Caco-2 (cell line): ENCODE measurements around the gene ACAT2. TPM values are rescaled to one million over a fixed set of nuclear protein-coding genes. Genes with fewer than 3 reads are reported as not detected.
A peak's percentile ranks its signal among the peaks of the same experiment; 100 is the strongest.

Source experiments
- BruUV-seq: library from RNA; stranded (reverse); fragments of 400-500 nt; replicated peaks from 2 replicates; lab custom pipeline; 2021; lab: Mats Ljungman, UMichigan
- CTCF ChIA-PET: fragments of 300-600 bp; sonication (Branson Sonifier 250); formaldehyde crosslinking; loops from one replicate; lab custom pipeline; 2022; ENCODE audit warnings: antibody characterized with exemption; lab: Charles Lee
- POLR2A ChIA-PET: fragments of 300-600 bp; sonication (Branson Sonifier 250); formaldehyde crosslinking; loops from one replicate; lab custom pipeline; 2022; ENCODE audit warnings: antibody characterized with exemption; lab: Charles Lee
- DNase-seq, 2 experiments: peaks; one replicate each; pipeline versions ENCODE4 v3.0.0 to v3.0.0-alpha.2; 2020 to 2022
- H3K27me3 ChIP-seq: replicated peaks from 2 replicates; pipeline ENCODE4 v1.6.0; 2011; ENCODE audit warnings: low read length; ENCODE audit not compliant: control insufficient read depth, insufficient read depth
- H3K36me3 ChIP-seq: 2 replicates; pipeline ENCODE4 v1.5.1; 2011; ENCODE audit warnings: low read length; ENCODE audit not compliant: control insufficient read depth, insufficient read depth
- H3K4me1 ChIP-seq: fragments of 250-450 bp; sonication (Bioruptor Pico); 2 replicates; pipeline ENCODE4 v1.5.1; 2020; ENCODE audit warnings: mild to moderate bottlenecking
- H3K4me3 ChIP-seq: 2 replicates; pipeline ENCODE4 v1.5.1; 2011; ENCODE audit warnings: low read depth, mild to moderate bottlenecking, control low read depth, low read length
- H3K9me3 ChIP-seq: fragments of 250-450 bp; sonication (Bioruptor Pico); 2 replicates; pipeline ENCODE4 v1.5.1; 2020; ENCODE audit warnings: mild to moderate bottlenecking, moderate library complexity
- H3K27ac Mint-ChIP-seq: one replicate; pipeline ENCODE4 v1.8.0; 2022; ENCODE audit warnings: mixed read lengths; ENCODE audit not compliant: unreplicated experiment
- H3K27me3 Mint-ChIP-seq: one replicate; pipeline ENCODE4 v1.8.0; 2022; ENCODE audit warnings: mixed read lengths; ENCODE audit not compliant: insufficient read depth, unreplicated experiment
- H3K36me3 Mint-ChIP-seq: one replicate; pipeline ENCODE4 v1.8.0; 2022; ENCODE audit warnings: mild to moderate bottlenecking, mixed read lengths; ENCODE audit not compliant: insufficient read depth, unreplicated experiment
- H3K4me1 Mint-ChIP-seq: one replicate; pipeline ENCODE4 v1.8.0; 2022; ENCODE audit warnings: low read depth, mixed read lengths; ENCODE audit not compliant: unreplicated experiment
- H3K4me3 Mint-ChIP-seq: one replicate; pipeline ENCODE4 v1.8.0; 2022; ENCODE audit warnings: mild to moderate bottlenecking, moderate library complexity, mixed read lengths; ENCODE audit not compliant: unreplicated experiment
- H3K9me3 Mint-ChIP-seq: one replicate; pipeline ENCODE4 v1.8.0; 2022; ENCODE audit warnings: mixed read lengths; ENCODE audit not compliant: unreplicated experiment
- CTCF ChIP-seq, 2 experiments: fragments of 200-600 bp in 1 of 2; IDR thresholded peaks; 1 replicate in 1 of 2; 2 replicates in 1 of 2; pipeline versions ENCODE4 v1.5.1 to v1.8.0; 2011 to 2022; ENCODE audit warnings: antibody characterized with exemption in 1 of 2, control low read depth in 1 of 2, inconsistent platforms in 1 of 2, low read depth in 1 of 2, low read length in 1 of 2, mild to moderate bottlenecking in 1 of 2, moderate library complexity in 1 of 2; ENCODE audit not compliant: insufficient read depth in 1 of 2, severe bottlenecking in 1 of 2, unreplicated experiment in 1 of 2
- intact Hi-C: fragments of 100-400 bp; cut with micrococcal nuclease; formaldehyde crosslinking; loops from one replicate; pipeline ENCODE4 v1.10.0; 2022; ENCODE audit not compliant: unreplicated experiment
- total RNA-seq: library from RNA; stranded (reverse); gene quantifications from 2 replicates; pipeline ENCODE4 v1.2.3, GENCODE V29; 2022

Gene ACAT2
- total RNA-seq, 1 experiment from 2014 or later: 131 TPM

- peaks cover 95% of the 10 kb centered on the region for H3K36me3 Mint-ChIP-seq
- Histone ChIP-seq H3K9me3 (no peaks in the 10 kb centered on the region), H3K27me3 (no peaks in the 10 kb centered on the region), H3K4me1 (peaks cover 16% of the 10 kb centered on the region), H3K4me3 (no peak overlapping the region), H3K36me3 (peaks cover 4% of the 10 kb centered on the region; the same call in 1 of the 2 replicates)
- peak overlapping the region; percentile 22 for H3K27ac Mint-ChIP-seq
- no peak for TF ChIP-seq CTCF (IDR thresholded peaks at IDR 0.05; ENCODE audit: insufficient read depth in 1 of 2, low read depth in 1 of 2, low read length in 1 of 2, severe bottlenecking in 1 of 2, unreplicated experiment in 1 of 2)
- CTCF ChIA-PET: interaction anchor here (0.6 kb wide), 3 partner anchors 58 to 506 kb away, joined by 3 to 8 read pairs (median 4); no protein-coding TSS in a partner anchor
- POLR2A ChIA-PET: interaction anchor here (0.5 kb wide), 2 partner anchors 31 to 32 kb away, joined by 3 read pairs; partner anchors contain the start of gene WTAP
- peaks cover 37% of the 10 kb centered on the region for H3K4me1 Mint-ChIP-seq
- no peaks in the 10 kb centered on the region for H3K27me3 Mint-ChIP-seq
- intact Hi-C loops: no loop called here
- peak in 1 of 2 experiments; percentile 30 for DNase-seq
- BruUV-seq: no TSS peak
- H3K4me3 Mint-ChIP-seq: no peak overlapping the region
- no peaks in the 10 kb centered on the region for H3K9me3 Mint-ChIP-seq
Observed at GRCh38 chr6:159758031-159759001, 3.5 kb upstream of the ACAT2 start.

- H3K4me1 Mint-ChIP-seq: peaks cover 37% of the 10 kb centered on the region
- peaks cover 92% of the 10 kb centered on the region for H3K36me3 Mint-ChIP-seq
- no peaks in the 10 kb centered on the region for H3K27me3 ChIP-seq
- peaks cover 16% of the 10 kb centered on the region for H3K4me1 ChIP-seq
- peaks cover 4% of the 10 kb centered on the region; the same call in 1 of the 2 replicates for H3K36me3 ChIP-seq
- ChIA-PET CTCF (no interaction called here), POLR2A (interaction anchor here (0.6 to 1.0 kb wide), 4 partner anchors 24 to 1671 kb away, joined by 3 to 8 read pairs (median 6); partner anchors contain the start of gene WTAP)
- no peaks in the 10 kb centered on the region for H3K9me3 Mint-ChIP-seq
- TF ChIP-seq CTCF (IDR thresholded peaks at IDR 0.05; ENCODE audit: insufficient read depth in 1 of 2, low read depth in 1 of 2, low read length in 1 of 2, severe bottlenecking in 1 of 2, unreplicated experiment in 1 of 2): no peak
- H3K27ac Mint-ChIP-seq: peak overlapping the region; percentile 24
- no peak for DNase-seq
- intact Hi-C loops: no loop called here
- H3K9me3 ChIP-seq: no peaks in the 10 kb centered on the region
- BruUV-seq: no TSS peak
- no peaks in the 10 kb centered on the region for H3K27me3 Mint-ChIP-seq
- H3K4me3 Mint-ChIP-seq: peak overlapping the region; percentile 39
- no peak overlapping the region for H3K4me3 ChIP-seq
Observed at GRCh38 chr6:159759645-159760044, 2.2 kb upstream of the ACAT2 start.

GRCh38 chr6:159760602-159761057, 1.2 kb upstream of the ACAT2 start:
- Mint-ChIP-seq H3K27me3 (no peaks in the 10 kb centered on the region), H3K36me3 (peaks cover 92% of the 10 kb centered on the region), H3K4me3 (peak overlapping the region; percentile 82), H3K4me1 (peaks cover 37% of the 10 kb centered on the region), H3K27ac (peak overlapping the region; percentile 98), H3K9me3 (no peaks in the 10 kb centered on the region)
- no TSS peak for BruUV-seq
- Histone ChIP-seq H3K4me3 (peak overlapping the region; percentile 84), H3K9me3 (no peaks in the 10 kb centered on the region), H3K36me3 (peaks cover 4% of the 10 kb centered on the region; the same call in 1 of the 2 replicates), H3K4me1 (peaks cover 16% of the 10 kb centered on the region), H3K27me3 (no peaks in the 10 kb centered on the region)
- no peak for TF ChIP-seq CTCF (IDR thresholded peaks at IDR 0.05; ENCODE audit: insufficient read depth in 1 of 2, low read depth in 1 of 2, low read length in 1 of 2, severe bottlenecking in 1 of 2, unreplicated experiment in 1 of 2)
- peak in 1 of 2 experiments; percentile 28 for DNase-seq
- CTCF ChIA-PET: no interaction called here
- intact Hi-C loops: no loop called here
- POLR2A ChIA-PET: interaction anchor here (0.6 to 1.8 kb wide), 4 partner anchors 29 to 67 kb away, joined by 3 to 5 read pairs (median 4); partner anchors contain the start of gene SOD2
